Posterior vena cava (tissue), 2 donors: ENCODE measurements around the gene CMPK2. TPM values are rescaled to one million over a fixed set of nuclear protein-coding genes. Genes with fewer than 3 reads are reported as not detected.
"Not testable (repeated sequence)": the region's sequence is repeated elsewhere in the genome, so short reads cannot be mapped to it uniquely, and the experiment has no call there.

Experiments
- DNase-seq: peaks from one replicate; pipeline ENCODE4 v3.0.0-alpha.2; 2020; ENCODE audit warnings: low spot score
- intact Hi-C, 2 donors: fragments of 100-400 bp; cut with DNase I; formaldehyde crosslinking; loops; one replicate each; pipeline versions ENCODE4 v1.14.1 to v1.14.2; 2022 to 2023
- total RNA-seq, 2 donors: library from RNA; stranded (reverse); fragmentation: NEBNext Ultra II Directional; extraction: Animal tissue kit (Norgen Biotek cat#: 25700); gene quantifications; one replicate each; pipeline ENCODE4 v1.2.1, GENCODE V29; 2021
- donor health status: DM: yes; HTN: yes; CAD: no.
- donor health status: DM: yes; HTN: yes; CAD: no.

The CMPK2 gene
- total RNA-seq, 2 donors from 2014 or later, result 3.0 to 4.9 TPM

DNA sequence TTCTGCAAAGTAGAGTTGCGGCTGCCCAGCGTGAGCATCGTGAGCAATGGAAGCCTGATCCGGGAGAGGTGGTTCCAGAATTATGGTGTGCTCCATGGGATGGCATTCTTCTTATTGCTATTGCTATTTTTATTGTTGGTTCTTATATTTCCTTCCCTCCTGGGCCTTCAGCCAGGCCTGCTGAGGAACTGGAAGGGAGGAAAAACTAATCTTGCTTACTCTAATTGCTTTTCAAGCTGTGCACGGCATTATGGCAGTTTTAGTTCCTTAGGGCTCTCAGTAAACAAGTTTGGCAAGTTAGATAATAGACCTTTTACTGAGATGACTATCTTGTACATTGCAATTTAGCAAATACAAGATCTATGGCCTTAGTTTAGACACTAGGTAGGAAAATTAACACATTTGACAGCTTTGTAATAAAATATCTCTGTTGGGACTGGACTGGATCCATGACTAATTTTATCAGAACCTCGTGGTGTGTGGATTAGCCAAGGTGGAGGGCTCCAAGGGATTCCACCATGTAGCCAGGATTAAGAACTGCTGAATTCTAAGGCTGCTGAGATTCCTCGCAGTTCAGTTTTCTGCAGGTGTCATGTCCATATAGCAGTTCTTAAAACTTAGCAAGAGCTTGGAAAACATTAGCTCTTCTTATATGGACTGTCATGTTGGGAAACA lies 17.9 kb upstream of the CMPK2 start:
- intact Hi-C loops, result no loop called here
- DNase-seq, result no peak

DNA sequence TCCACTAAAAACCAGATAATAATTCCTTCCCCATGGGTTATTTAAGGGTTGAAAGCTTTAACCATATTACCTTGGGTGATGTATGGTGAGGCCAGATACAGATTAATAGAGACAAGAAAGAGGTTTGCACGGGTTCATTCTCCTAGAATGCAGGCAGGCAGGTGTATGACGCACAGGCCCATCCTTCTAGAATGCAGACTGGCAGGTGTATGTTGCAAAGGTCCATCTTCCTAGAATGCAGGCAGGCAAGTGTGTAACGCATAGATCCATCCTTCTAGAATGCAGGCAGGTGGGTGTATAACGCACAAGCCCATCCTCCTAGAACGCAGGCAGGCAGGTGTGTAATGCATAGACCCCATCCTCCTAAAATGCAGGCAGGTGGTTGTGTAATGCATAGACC lies 15.8 kb upstream of the CMPK2 start:
- no peak for DNase-seq
- intact Hi-C loops, result no loop called here

DNA sequence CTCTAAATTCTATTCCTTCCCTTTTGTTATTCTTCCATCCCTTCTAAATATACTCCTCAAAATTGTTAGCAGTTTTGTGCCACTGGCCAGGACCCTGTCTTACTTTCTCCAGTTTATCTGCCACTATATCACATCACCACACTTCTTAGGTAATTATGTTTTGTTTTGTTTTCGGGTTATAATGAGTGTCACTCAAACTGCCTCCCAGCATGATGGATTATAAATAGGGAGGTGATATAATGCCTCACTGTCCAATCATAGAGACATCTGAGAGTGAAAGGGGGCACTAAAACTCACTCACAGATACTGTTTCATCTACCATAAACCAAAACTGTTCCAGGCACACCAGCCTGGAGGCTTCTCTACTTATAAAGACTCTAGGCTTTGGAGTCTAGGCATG lies 15.3 kb upstream of the CMPK2 start:
- intact Hi-C loops, result no loop called here
- no peak for DNase-seq

DNA sequence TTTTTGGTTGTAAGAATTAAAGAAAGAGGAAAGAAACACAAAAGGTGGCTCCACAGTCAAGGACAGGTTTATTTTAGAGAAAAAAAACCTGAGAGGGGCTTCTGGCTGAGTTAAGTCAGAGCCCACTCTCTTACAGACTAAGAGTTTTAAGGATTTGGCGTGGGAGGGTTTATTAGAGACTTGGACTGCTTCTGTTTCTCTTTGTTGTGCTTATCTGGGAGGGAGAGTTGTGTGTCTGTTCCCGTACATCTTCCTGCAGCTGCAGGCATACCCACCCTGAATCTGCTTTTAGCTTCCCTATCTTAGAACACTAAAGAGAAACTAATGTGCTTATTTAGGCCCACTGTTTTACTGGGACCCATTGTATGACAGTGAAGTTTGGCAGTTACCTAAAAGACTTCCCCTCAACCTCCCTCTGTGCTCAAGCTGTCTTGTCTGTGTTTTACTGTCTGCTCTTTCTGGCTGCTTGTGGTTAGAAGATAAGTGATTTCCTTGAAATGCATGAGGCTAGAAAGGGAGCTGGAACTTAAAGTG lies 14.6 kb upstream of the CMPK2 start:
- intact Hi-C loops, result no loop called here
- DNase-seq, result no peak

DNA sequence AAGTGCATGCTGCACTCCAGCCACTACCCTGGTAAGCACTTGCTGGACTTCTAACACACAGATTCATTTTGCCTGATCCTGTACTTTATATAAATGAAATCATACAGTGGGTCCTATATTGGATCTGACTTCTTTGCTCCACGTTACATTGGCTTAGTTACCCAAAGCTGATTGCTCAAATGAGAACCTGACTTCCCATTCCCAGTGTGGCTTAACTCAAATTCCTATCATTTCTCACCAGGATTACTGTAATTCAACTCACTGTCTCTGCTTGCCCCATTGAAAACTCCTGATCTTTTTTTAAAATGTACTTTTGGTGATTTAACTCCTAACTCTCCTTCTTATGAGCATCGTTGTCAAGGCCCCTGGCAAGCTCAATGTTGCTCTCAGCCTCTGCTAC lies 13.3 kb upstream of the CMPK2 start:
- DNase-seq, result no peak
- intact Hi-C loops, result no loop called here

DNA sequence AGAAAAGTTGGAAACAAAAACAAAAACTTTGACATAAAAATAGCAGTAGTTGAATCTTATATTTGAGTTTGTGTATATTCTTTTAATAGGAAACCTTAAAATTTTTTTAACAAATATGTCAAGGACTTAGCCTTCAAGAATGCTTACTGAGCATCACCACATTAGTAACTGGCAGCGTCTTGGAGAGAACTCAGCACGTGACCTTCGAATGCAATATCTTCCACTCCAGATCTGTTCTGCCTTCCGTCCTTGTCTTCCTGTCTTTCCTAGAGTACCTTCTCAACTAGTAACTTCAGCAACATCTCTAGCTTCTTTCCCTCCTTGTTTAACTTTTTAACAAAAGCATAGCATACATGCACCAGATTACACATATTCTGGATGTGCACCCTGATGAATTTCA lies 12.8 kb upstream of the CMPK2 start:
- intact Hi-C loops, result no loop called here
- DNase-seq, result no peak

DNA sequence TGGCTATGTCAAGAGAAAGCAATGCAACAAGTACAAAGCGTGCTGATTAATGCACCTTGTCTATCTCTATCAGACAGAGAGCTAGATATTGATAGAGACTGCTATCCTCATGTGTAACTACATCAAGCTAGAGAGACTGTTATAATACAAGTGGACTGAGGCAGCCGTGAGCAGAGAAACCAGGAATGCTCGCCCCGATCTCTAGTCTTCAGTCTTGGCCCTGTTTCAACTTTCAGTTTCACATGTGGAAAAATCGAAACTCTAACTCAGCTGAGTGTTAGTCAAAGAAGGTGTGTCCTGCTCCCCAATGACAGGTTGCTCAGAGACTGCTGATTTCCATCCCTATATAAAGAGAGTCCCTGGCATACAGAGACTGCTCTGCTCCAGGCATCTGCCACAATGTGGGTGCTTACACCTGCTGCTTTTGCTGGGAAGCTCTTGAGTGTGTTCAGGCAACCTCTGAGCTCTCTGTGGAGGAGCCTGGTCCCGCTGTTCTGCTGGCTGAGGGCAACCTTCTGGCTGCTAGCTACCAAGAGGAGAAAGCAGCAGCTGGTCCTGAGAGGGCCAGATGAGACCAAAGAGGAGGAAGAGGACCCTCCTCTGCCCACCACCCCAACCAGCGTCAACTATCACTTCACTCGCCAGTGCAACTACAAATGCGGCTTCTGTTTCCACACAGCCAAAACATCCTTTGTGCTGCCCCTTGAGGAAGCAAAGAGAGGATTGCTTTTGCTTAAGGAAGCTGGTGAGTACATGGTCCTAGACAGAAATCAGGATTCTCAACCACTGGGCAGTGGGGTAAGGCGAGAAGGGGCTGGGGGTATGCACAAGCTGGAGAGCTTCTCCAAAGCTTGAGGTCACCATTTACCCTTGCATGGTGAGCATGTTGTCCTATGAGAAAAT lies 11.9 kb upstream of the CMPK2 start, which contains the start of gene RSAD2:
Gene RSAD2 (plus strand): TSS at position 376 of the 903 bp plus-strand sequence. CDS start 24 bp downstream, at position 400.
- DNase-seq, result no peak
- intact Hi-C loops, result no loop called here

DNA sequence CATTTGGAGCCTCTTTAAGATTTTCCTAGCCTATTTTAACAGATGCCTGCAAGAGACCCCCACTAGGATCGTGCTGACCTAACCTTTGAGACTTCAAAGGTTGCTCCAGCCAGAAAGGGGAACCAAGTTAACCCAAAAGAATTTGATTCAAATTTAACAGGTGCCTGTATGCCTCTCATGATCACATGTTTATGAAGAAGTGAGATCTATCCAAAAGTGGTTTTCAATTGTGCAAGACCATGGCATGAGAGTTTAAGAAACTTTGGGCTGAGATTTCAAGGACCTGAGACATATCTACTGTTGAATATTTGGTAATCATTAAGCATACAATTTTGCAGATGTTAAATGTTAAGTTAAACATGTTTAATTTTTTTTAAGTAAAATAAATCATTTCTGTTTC lies 10.6 kb upstream of the CMPK2 start:
- intact Hi-C loops, result no loop called here
- no peak for DNase-seq

DNA sequence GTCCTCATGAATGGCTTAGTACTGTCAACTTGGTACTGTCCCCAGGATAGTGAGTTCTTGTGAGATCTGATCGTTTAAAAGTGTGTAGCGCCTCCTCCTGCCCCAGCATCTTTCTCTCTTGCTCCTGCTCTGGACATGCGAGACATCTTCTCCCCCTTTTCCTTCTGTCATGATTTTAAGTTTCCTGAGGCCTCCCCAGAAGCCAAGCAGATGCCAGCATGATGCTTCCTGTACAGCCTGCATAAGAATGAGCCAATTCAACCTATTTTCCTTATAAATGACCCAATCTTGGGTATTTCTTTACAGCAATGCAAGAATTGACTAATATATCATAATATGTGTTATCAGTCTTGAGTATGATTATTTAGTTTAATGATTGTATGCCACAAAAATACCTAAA lies 8.3 kb upstream of the CMPK2 start:
- intact Hi-C loops, result no loop called here
- DNase-seq, result no peak

DNA sequence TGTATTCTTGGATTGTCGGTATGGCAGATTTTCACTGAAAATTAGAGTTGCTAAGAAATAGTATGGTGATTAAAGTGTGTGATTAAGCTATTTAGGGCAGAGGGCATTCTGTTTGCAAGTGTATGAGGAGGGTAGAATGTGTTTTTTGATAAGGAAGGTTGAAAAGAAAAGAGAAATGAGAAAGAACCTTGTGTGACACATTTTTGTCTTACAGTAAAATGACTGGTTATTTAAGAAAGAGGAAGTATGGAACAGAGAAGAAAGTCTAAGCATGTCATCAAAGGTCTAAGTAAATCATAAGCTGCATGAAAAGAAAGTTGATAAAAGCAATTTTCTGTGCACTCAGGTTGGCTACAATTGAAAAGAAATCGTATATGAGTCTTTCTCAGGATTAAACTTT lies 6.7 kb upstream of the CMPK2 start:
- DNase-seq, result no peak
- intact Hi-C loops, result no loop called here

DNA sequence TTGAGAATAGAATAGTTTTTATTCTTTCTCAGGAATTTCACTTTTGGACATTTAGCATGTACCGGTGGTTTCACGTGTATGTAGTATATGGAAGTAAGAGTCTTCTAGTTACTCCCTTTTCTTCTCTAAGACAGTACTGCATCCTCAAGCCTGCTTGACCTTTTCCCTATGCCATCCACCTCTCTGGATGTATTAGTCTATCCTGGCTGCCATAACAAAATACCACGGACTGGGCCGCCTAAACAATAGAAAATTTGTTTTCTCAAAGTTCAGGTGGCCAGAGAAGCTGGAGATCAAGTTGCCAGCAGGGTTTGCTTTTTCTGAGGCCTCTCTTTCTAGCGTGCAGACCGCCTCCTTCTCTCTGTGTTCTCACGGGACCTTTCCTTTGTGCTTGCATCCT lies 1.3 kb upstream of the CMPK2 start:
- intact Hi-C loops, result no loop called here
- no peak for DNase-seq

DNA sequence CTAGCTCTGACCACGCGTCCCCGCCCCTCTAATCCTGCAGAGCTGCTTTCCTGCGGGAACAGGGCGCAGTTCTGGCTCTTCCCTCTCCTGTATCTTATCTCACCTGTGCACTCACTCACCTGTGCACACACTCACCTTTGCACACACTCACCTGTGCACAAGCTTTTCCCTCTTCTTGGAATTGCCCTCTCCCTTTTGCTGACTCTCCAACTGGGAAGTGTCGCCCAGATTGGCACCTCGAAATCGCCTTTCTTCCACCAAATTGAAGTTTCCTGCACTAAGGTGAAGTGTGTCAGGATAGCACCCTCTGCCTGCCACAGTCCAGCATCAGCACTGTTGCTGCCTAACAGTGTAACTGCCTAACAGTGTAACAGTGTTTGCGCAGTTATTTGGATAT lies 566 bp upstream of the CMPK2 start:
- intact Hi-C loops, result no loop called here
- DNase-seq, result no peak

DNA sequence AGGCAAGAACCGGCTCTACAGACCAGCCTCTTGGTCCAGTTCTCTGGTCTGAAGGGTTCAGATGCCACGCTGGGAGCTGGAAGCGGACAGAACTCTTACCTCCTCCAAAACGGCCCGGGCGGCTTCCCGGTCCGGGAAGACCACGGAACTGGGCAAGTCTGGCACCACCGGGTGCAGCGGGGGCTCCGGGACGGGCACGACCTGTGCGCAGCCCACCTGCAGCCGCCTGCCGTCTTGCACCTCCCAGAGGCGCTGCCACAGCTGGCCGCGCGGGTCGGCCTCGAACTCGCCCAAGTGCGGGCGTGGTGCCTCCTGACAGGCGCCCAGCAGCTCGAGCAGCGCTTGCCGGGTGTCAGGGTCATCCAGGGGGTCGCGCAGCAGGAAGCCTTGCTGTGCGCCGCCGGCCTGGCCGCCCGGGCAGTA lies 773 bp downstream of the CMPK2 start:
- intact Hi-C loops, result no loop called here
- DNase-seq, result peak; percentile 83

DNA sequence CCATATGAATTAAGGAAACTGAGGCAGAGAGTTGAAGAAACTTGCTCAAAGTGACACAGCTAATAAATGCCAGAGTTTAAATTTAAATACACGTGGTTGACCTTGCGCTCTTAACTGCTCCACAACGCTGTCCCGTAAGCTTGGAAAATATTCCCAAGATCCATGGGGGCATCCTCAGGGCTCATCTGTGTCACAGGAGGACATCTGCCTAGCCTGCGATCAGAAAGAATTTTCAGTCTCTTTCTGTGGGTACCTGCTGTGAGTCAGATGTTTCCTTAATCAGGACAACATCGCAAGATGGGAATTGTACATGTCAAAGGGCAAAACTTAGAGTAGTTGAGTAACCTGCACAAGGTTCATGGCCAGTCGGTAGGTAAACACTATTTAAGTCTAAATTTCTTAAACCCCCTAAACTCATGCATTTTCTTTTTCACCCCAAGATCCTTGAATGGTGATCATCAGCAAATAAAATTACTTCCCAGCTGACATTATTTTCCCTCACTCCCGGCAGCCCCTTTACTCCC lies 1.4 kb downstream of the CMPK2 start:
- intact Hi-C loops, result no loop called here
- no peak for DNase-seq

DNA sequence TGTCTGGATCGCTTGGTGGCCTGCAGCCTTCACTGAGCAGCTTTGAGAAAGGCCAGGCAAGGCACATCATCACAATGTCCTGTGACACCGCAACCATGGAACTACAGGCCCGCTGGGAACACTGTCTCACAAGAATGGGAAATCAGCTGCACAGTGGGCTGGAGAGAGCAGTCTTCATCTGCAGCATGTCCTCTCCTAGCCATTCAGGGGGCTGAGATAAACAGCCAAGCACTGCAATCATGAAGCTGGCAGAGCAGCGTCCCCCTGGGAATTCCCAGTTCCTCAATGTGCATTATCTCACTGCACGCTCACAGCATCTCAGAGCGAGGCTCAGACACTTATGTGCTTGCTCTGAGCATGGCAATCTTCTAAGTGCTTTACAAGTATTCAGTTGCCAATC lies 1.9 kb downstream of the CMPK2 start:
- DNase-seq, result no peak
- intact Hi-C loops, result no loop called here

DNA sequence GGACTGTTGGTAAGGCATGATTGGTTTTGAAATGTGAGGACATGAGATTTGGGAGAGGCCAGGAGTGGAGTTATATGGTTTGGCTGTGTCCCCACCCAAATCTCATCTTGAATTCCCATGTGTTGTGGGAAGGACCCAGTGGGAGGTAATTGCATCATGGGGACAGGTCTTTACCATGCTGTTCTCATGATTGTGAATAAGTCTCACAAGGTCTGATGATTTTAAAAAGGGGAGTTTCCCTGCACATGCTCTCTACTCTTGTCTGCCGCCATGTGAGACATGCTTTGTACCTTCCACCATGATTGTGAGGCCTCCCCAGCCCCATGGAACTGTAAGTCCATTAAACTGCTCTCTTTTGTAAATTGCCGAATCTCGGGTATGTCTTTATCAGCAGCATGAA lies 5.4 kb downstream of the CMPK2 start:
- DNase-seq, result no peak
- intact Hi-C loops, result no loop called here

DNA sequence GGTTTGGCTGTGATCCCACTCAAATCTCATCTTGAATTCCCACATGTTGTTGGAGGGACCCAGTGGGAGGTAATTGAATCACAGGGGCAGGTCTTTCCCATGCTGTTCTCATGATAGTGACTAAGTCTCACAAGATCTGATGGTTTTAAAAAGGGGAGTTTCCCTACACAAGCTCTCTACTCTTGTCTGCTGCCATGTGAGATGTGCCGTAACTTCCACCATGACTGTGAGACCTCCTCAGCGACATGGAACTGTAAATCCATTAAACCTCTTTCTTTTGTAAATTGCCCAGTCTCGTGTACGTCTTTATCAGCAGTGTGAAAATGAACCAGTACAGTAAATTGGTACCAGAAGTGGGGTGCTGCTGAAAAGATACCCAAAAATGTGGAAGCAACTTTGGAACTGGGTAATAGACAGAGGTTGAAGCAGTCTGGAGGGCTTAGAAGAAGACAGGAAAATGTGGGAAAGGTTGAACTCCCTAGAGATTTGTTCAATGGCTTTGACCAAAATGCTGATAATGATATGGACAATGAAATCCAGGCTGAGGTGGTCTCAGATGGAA lies 7.2 kb downstream of the CMPK2 start:
- DNase-seq, intact Hi-C loops: not testable (repeated sequence)

DNA sequence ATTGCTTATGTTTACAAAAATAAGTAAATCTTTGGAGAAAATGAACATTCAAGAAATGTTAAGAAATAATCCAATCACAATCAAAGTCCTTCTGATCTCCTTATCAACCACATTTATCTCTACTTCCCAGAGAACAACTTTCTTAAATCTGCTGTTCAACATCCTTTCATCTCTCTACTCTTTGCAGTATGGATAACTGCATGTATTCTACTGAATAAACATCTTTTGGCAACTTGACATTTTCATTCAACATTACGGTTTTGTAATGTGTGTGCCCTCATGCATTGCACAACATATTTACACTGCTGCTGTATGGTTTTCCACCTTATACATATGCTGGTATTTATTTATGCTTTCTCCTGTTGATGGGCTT lies 9.2 kb downstream of the CMPK2 start:
- intact Hi-C loops, result no loop called here
- DNase-seq, result no peak

DNA sequence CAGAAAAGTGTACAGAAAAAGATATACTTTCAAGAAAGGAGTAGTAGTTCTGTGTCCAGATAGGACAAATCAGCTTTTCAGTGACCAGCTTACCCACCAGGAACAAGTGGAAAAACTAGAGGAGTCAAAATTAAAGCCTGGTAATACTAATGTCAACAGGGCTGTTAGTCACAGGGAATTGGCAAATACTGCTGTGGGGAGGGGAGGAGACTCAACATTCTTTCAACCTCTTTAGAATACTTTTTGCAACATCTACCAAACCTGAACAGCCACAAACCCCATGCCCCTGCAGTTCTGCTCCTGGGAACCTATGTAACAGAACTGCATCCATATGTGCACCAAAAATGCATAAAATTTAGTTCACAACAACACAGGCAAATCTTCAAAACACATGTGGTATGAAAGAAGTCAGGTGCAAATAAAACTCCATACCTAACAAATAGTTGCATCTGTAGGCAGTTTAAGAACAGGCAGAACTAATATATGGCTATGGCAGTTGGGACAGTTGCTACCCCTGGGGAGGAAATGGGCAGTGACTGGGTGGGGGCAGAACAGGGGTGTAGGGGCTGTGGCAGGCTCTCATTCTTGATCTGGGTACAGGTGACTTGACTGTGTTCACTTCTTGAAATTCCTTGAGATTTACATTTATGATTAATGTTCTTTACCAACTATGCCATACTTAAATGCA lies 9.7 kb downstream of the CMPK2 start:
- intact Hi-C loops, result no loop called here

DNA sequence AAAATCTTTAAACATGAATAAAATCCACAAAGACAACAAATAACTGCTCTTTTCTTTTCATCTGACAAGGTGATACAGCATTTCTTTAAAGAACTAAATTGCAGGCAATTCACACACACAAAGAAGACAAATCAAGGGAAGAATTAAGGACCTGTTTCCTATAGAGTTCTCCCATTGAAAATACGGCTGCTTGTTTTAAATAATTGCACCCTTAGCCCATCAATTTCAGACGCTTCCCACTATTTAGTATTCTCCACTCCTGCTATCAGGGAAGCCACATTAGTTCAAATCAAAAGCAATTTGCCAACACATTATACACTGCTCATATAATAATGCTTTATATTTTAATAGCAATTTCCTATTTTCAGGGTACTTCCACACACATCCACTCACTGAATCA lies 11.3 kb downstream of the CMPK2 start:
- DNase-seq, result no peak
- intact Hi-C loops, result no loop called here

More for the DNA sequence above, 9.7 kb downstream of the CMPK2 start:
- no peak for DNase-seq
